ENCODE results near the gene NOTCH4. TPM values are rescaled to one million over a fixed set of nuclear protein-coding genes. Genes with fewer than 3 reads are reported as not detected.

NOTCH4 gene
- total and polyA plus RNA-seq, 9 of the 15 experiments (the other 6 are each of a cell fraction or from before 2014, with no cell fraction given), result 0.24 to 4.3 (median 1.7) TPM

- Histone ChIP-seq H3K9me1 (ENCODE audit: control insufficient read depth, insufficient read depth, low read length) (no peaks in the 10 kb centered on the region), H3K4me1 (replicated peaks in 1 of 2; ENCODE audit: control insufficient read depth in 2 of 2, insufficient read depth in 2 of 2, low read length in 2 of 2) (no peaks in the 10 kb centered on the region; a peak in 1 of 5 replicates), H3K79me2 (ENCODE audit: control insufficient read depth, insufficient read depth, low read length) (no peaks in the 10 kb centered on the region), H3K4me3 (no peak overlapping the region), H3K9me3 (replicated peaks; ENCODE audit: control insufficient read depth, insufficient read depth, low read depth, low read length) (no peaks in the 10 kb centered on the region), H3K27ac (ENCODE audit: extremely low read depth, low read depth, low read length) (no peak overlapping the region), H3K9ac (ENCODE audit: insufficient read depth in 1 of 2, low read depth in 2 of 2, low read length in 2 of 2) (no peak overlapping the region), H3K27me3 (ENCODE audit: control insufficient read depth in 2 of 2, insufficient read depth in 2 of 2, low read length in 2 of 2) (peaks cover 14 to 32% of the 10 kb centered on the region in 2 experiments; a peak in 4 of 5 replicates), H2AFZ (ENCODE audit: low read depth, low read length) (no peak overlapping the region), H3K36me3 (ENCODE audit: control insufficient read depth, insufficient read depth, low read length) (no peaks in the 10 kb centered on the region), H4K20me1 (replicated peaks; ENCODE audit: control insufficient read depth, insufficient read depth, low read length) (no peaks in the 10 kb centered on the region; the same call in none of the 2 replicates), H3K4me2 (ENCODE audit: insufficient read depth, low read length) (no peak overlapping the region)
- ChIA-PET CTCF (ENCODE audit: low intra/inter-chr PET ratio) (no interaction called here), POLR2A (no interaction called here)
- ATAC-seq, result no peak
- no peak for DNase-seq (ENCODE audit: extremely low read depth in 1 of 4, low spot score in 3 of 4)
- in situ Hi-C loops (cut with MboI) (no loop called here), intact Hi-C loops (cut with micrococcal nuclease) (no loop called here)
- WGBS (ENCODE audit: insufficient coverage, low coverage, missing lambda C conversion rate), result 9% methylated on average over 7 of the region's 7 CpGs
- TF ChIP-seq CTCF (IDR thresholded peaks at IDR 0.05 in 2 of 3, conservative IDR thresholded peaks at IDR 0.05 in 1 of 3; ENCODE audit: insufficient read depth in 2 of 3, low read depth in 1 of 3, low read length in 3 of 3), result no peak
- no TSS peak for BruUV-seq (replicated peaks)
- no peak for FAIRE-seq
These were observed 2.6 kb upstream of the NOTCH4 start for GRCh38 chr6:32226434-32226833.

- ChIA-PET POLR2A (interaction anchor here (0.6 kb wide), 1 partner anchor 429 kb away, joined by 3 read pairs; the partner anchor contains the start of gene VARS1), CTCF (ENCODE audit: low intra/inter-chr PET ratio) (no interaction called here)
- no peak for DNase-seq (ENCODE audit: extremely low read depth in 1 of 4, low spot score in 3 of 4)
- Histone ChIP-seq H3K9me1 (ENCODE audit: control insufficient read depth, insufficient read depth, low read length) (no peaks in the 10 kb centered on the region), H3K4me1 (replicated peaks in 1 of 2; ENCODE audit: control insufficient read depth in 2 of 2, insufficient read depth in 2 of 2, low read length in 2 of 2) (peaks cover 0 to 4% of the 10 kb centered on the region in 2 experiments; a peak in 3 of 5 replicates), H3K36me3 (ENCODE audit: control insufficient read depth, insufficient read depth, low read length) (no peaks in the 10 kb centered on the region), H3K79me2 (ENCODE audit: control insufficient read depth, insufficient read depth, low read length) (no peaks in the 10 kb centered on the region), H3K4me3 (no peak overlapping the region), H3K9ac (ENCODE audit: insufficient read depth in 1 of 2, low read depth in 2 of 2, low read length in 2 of 2) (no peak overlapping the region), H3K27ac (ENCODE audit: extremely low read depth, low read depth, low read length) (no peak overlapping the region), H2AFZ (ENCODE audit: low read depth, low read length) (no peak overlapping the region), H4K20me1 (replicated peaks; ENCODE audit: control insufficient read depth, insufficient read depth, low read length) (no peaks in the 10 kb centered on the region; the same call in none of the 2 replicates), H3K4me2 (ENCODE audit: insufficient read depth, low read length) (no peak overlapping the region), H3K9me3 (replicated peaks; ENCODE audit: control insufficient read depth, insufficient read depth, low read depth, low read length) (no peaks in the 10 kb centered on the region), H3K27me3 (ENCODE audit: control insufficient read depth in 2 of 2, insufficient read depth in 2 of 2, low read length in 2 of 2) (peaks cover 25 to 50% of the 10 kb centered on the region in 2 experiments; a peak in 4 of 5 replicates)
- WGBS (ENCODE audit: insufficient coverage, low coverage, missing lambda C conversion rate), result 6% methylated on average over 2 of the region's 2 CpGs
- in situ Hi-C loops (cut with MboI) (no loop called here), intact Hi-C loops (cut with micrococcal nuclease) (no loop called here)
- no peak for FAIRE-seq
- no peak for ATAC-seq
- no peak for TF ChIP-seq MEIS2 (IDR thresholded peaks at IDR 0.05; ENCODE audit: partially characterized antibody)
- no peak for TF ChIP-seq ZKSCAN1 (IDR thresholded peaks at IDR 0.05; ENCODE audit: low read depth, low read length)
- TF ChIP-seq HOXB6 (CRISPR knock-in tag; IDR thresholded peaks at IDR 0.05; ENCODE audit: borderline replicate concordance), result no peak
- TF ChIP-seq ZNF282 (CRISPR knock-in tag; IDR thresholded peaks at IDR 0.05), result no peak
- TF ChIP-seq FOXP4 (CRISPR knock-in tag; IDR thresholded peaks at IDR 0.05; ENCODE audit: borderline replicate concordance), result no peak
- BruUV-seq (replicated peaks), result no TSS peak
These were observed 829 bp upstream of the NOTCH4 start for GRCh38 chr6:32224696-32225095.

Data from K562 (cell line).